GM12865 (cell line): ENCODE measurements around the gene CALML3.

ENCODE experiments used
- DNase-seq: peaks from one replicate; pipeline ENCODE4 v3.0.0; 2010; ENCODE audit warnings: low read depth
- H3K4me3 ChIP-seq: 2 replicates; pipeline ENCODE4 v1.5.1; 2011; ENCODE audit warnings: mild to moderate bottlenecking, low read depth, low read length, control low read depth
- CTCF ChIP-seq: IDR thresholded peaks from 2 replicates; pipeline ENCODE4 v1.5.1; 2011; ENCODE audit warnings: low read length, control low read depth, low read depth, inconsistent platforms; ENCODE audit not compliant: insufficient read depth; ENCODE audit errors: missing control alignments

Gene CALML3

GRCh38 chr10:5480162-5480941, 44.4 kb upstream of the CALML3 start:
- no peak overlapping the region for H3K4me3 ChIP-seq
- no peak for TF ChIP-seq CTCF
- DNase-seq, result no peak

- TF ChIP-seq CTCF, result no peak
- DNase-seq, result no peak
Measured at GRCh38 chr10:5481121-5481520, 43.6 kb upstream of the CALML3 start.

GRCh38 chr10:5482016-5482415, 42.7 kb upstream of the CALML3 start:
- no peak for DNase-seq
- H3K4me3 ChIP-seq, result no peak overlapping the region
- no peak for TF ChIP-seq CTCF

More at GRCh38 chr10:5481121-5481520, 43.6 kb upstream of the CALML3 start:
- H3K4me3 ChIP-seq, result no peak overlapping the region

GRCh38 chr10:5484205-5484604, 40.6 kb upstream of the CALML3 start:
- DNase-seq, result no peak
- no peak overlapping the region for H3K4me3 ChIP-seq
- TF ChIP-seq CTCF, result no peak

- H3K4me3 ChIP-seq, result no peak overlapping the region
- no peak for TF ChIP-seq CTCF
- DNase-seq, result no peak
Measured at GRCh38 chr10:5485290-5485689, 39.5 kb upstream of the CALML3 start.

- DNase-seq, result no peak
- no peak for TF ChIP-seq CTCF
- no peak overlapping the region for H3K4me3 ChIP-seq
Measured at GRCh38 chr10:5485948-5486852, 38.6 kb upstream of the CALML3 start.
